CD1c-positive myeloid dendritic cell (primary cell): Measurements from ENCODE around the gene P2RY10.
"Not testable (repeated sequence)": the region's sequence is repeated elsewhere in the genome, so short reads cannot be mapped to it uniquely, and the experiment has no call there.

ENCODE experiments used
- DNase-seq: peaks from one replicate; pipeline ENCODE4 v3.0.0-alpha.2; 2016; ENCODE audit errors: extremely low spot score

The P2RY10 gene, protein sequence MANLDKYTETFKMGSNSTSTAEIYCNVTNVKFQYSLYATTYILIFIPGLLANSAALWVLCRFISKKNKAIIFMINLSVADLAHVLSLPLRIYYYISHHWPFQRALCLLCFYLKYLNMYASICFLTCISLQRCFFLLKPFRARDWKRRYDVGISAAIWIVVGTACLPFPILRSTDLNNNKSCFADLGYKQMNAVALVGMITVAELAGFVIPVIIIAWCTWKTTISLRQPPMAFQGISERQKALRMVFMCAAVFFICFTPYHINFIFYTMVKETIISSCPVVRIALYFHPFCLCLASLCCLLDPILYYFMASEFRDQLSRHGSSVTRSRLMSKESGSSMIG

DNA sequence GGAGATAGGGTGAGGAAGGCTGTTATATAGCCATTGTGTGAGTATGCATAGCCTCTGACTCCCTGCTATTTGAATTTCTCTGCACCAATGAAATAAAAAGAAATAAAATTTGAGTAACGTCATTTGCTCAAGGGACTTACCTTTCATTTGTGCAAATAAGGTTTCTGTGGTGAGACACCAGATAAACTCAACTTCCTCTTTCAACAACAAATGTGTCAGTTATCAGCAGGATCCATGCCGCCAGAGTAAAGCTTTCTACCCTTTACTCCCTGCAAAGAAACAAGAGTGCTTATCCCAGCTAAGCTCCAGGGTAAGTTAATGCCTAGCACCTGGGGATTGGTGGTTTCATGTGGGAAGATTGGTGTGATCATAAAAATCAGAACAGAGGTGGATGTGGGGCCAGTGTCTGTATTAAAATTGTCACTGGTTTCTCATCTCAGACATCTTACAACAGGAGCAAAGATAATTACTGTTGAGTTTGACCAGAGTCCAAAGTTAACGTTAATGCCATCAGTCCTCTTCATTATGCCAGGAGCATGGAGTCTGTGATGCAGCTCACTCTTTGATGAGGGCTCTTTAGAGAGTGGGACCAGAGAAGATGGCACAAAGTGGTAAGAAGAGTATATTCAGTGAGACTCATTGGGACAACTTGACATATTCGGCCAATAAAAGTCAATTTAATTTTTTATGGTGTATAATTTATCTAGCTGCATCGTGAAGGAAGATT lies at the start of gene P2RY10:
P2RY10 (plus strand) TSS at position 206 of the 727 bp plus-strand sequence. CDS start 15,130 bp downstream, outside the sequence.
- DNase-seq, result peak; percentile 53

DNA sequence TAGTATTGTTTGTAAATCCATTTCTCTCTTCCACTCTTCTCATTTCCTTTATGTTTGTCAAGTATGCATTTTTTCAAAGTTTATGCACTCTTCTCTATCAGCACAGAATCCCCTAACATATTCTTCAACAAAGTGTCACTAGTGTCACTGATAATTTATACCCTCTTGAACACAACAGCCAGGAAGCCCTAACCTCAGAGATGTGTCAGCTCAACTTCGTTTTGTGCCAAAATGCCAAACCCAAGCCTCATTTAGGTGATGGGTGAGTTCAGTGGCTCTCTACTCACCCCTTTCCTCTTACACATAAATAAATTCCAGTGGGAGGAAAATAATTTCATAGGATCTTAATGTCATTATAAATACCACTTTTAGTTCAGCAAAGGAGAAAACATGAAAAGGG lies 22.4 kb upstream of the P2RY10 start:
- no peak for DNase-seq

DNA sequence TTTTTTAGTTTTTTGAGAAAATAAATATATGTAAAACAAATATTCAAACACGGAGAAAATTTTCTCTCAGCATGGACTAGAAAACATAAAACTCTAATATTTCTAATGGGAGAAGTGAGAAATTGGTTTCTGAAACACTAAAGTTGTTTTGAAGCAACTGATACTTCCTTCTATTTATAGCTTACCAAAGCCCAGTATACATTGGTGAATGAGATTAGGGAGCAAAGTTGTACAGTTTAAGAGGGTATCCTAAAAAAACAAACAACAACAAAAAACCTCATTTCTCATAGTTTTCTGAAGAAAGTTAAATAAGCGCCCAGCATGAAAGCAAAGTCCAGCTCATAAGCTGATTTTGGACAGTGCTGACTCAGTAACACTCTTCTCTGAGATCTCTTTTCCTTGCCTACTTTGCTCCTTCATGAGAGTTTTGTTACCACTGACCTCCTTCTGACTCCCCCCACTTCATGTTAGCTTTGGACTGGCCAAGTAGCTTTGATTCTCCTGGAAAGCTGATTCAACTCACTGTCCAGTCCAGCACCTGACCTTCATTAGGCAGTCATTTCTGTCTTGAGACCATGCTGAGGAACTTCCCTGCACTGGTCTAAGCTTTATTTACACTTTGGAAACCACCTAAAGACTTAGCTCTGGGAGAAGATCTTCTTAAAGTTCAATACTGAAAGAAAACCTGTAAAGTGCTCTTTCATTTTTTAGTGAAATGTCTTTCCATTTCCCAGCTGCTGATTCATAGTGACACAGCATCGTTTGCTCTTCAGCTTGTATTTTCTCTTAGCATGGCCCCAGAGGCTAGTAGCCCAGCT lies 21.8 kb upstream of the P2RY10 start:
- DNase-seq, result no peak

DNA sequence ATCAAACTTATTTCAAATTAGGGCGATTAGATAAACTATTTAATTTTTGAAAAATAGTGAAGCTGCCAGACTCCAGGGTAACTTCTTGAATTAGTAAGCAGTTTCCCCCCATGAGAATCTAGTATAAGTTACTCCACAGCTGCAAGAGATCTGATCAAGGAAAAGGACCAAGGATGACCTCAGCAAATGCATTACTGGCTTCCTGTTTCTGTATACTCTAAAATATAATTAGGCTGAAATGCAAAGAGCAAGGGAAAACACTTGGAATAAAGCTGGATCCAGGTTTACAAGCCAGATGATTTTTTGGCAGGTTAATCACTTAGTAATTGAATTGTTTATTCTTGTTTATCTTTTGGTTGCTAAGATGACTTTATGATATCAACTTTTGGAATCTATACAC lies 13.4 kb upstream of the P2RY10 start:
- no peak for DNase-seq

DNA sequence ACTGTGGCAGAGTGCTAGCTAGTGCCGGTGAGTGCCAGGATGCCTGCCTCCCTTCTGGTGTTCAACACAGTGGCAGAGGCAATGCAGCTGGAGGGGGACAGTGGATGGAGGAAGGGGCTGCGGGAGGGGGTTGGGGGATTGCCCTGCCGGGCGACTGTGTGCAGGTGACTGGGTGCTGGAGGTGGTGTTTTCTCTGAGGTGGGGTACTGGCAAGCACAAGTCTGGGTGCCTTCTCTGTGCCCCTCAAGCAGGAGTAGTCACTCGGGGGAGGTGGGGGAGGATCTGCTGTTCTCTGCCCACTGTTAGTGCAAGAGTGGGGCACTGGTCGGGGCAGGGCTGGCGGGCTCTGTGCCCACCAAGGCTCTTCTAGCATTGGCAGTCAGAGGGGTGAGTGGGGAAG lies 10.3 kb upstream of the P2RY10 start:
- no peak for DNase-seq

DNA sequence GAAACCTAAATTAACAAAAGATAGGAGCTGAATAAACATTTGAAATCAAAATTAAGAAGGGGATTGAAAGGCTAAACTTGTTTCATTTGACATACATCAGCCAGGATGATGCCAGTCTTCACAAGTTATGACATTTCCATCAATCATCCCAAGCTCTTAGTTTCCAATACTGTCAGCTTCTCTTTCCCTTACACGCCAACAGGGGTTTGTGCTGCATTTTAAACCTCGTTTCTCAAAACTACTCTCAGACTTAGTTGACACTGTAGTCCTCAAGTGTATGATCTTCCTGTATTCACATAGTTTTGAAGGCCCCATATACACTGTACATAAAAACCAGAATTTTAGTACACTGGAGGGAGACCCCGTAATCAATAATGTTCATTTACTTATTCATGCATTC lies 840 bp upstream of the P2RY10 start:
- no peak for DNase-seq

DNA sequence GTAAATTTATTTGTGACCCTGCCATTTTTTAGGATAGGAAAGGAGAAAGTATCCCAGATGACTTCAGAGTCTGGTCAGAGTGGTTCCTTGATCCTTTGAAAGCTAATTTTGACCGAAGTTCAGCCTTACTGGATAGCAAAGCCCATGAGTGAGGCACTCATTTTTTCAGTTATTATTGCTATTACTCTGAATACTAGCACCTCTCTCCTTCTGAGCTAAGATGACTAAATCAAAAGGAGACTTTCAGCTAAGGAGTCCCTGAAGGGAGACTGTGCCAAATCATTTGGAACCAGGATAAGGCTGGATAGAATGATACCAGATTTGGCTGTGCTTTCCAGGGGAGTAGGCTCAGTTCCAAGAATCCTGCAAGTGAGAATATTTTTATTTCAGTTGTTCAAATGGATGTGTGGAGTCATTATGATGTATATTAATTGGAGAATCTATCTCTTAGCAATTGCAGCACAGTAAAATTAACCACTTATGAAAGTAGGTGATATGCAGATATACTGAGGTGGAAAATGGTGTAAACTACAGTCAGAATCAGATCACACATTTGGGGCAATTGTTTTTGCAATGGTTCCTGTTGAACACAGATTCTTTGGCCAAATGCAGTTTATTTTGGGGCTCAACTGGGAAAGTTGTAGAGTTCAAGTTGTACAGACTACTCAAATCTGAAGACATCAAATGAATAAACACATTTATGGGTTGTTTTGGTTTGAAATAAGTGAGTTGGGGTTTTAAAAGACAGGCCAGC lies 1.2 kb downstream of the P2RY10 start:
- DNase-seq, result no peak

DNA sequence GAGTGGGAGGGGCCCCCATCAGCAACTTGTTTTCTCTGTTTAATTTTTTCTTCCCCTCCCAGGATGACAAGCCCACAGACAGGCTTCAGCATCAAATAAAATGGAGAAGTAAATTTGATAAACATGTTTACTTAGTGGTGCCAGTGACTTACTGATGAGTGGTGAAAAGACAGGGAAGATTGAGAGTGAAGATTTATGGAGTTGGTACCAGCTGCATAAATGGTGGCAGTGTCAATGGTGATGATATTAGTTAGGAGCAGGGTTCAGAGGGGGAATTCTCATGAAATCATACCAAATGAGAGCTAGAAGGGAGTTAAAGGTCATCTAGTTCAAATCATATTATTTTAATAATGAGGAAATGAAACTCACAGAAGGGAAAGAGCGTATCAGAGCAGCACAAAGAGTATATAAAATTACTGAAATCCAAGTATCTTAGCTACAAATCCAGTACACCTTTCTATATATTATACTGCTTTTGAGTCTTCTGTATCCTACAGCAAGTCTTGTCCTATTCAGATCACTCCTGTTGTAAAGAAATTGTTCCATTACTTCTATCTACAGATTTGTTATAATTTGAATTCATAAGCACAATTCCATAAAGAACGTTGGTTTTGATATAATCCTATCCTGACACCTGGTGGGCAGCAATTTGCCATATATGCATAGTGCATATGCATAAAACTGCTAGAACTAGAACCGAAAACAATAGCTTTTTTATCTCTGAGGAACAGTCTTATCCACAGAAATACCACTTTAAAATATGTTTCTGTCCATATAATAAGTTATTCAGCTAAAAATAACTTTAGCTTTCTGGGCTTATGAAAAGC lies 5.0 kb downstream of the P2RY10 start:
- DNase-seq, result no peak

DNA sequence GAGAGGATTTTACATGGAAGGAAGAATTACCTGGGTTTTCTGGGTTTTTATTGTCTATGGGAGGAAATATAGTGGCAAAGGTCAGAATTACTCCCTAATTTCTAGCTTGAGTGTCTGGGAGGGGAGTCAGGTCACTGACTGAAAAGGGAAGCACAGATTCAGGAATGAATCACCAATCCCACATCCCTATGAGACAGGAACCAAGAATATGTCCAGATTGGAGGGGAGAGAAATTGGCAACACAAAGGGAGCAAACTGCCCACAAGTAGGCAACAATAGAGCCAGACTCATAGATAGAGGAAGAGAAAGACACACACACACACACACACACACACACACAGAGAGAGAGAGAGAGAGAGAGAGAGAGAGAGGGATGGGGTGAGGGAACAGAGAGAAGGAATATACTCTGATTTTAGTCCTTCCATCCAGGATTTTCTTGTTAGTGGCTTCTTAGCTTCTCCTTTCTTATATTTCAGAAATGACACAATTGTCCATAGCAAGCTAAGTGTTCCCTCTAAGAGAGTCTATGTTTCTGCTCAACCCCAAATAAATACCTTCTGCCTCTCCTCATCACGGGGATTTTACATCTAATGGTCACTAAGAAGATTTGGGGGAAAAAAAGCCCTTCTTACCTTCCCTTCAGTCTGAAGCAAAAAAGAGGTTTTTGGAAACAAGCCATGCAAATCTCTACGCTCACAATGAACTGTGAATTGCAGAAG lies 12.0 kb downstream of the P2RY10 start:
- peak; percentile 61 for DNase-seq

DNA sequence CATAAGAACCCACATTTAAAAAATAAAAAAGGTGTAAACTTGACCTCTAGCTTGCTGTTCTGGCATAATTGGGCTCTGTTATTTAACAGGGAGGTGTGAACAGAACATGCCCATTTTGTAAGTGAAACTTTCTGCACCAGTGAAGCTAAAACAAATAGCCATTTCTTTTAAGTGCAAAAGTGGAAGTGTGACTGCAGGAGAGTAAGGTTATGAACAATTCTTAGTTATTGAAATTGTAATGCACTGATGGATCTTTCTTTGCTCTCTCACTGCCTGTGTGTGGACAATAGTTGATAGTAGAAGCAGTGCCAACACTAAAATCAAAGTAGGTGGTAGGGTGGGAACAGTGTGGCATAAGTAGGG lies 12.6 kb downstream of the P2RY10 start:
- DNase-seq, result no peak

DNA sequence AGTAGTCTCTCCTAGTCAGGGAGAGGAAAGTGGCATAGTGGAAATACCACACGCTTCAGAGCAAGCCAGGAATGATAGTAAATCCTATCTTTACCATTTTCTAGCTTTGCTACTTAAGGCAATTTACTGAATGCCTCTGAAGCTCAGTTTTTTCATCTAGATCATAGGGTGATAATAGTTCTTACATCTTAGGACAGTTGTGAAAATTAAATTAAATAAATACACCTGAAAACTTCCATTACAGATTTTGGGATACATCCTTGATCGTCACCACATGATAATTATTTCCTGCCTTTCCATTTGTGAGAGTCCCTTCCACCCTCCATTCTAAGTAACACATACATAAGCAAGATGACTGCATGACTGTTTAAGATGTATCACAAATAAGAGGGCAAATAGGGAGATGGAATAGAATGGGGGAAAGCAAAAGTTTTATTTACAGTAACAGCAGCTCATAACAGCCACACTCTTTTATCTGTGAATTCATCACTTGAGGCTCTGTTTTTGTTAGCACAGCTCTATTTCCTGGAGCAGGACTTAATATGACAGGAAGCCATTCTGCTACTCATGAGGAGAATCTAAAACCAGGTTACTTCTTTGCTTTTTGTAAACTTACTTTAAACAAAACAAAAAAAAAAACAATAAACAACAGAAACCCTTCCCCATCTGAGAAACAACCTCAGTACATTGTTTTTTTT lies 13.4 kb downstream of the P2RY10 start:
- no peak for DNase-seq

DNA sequence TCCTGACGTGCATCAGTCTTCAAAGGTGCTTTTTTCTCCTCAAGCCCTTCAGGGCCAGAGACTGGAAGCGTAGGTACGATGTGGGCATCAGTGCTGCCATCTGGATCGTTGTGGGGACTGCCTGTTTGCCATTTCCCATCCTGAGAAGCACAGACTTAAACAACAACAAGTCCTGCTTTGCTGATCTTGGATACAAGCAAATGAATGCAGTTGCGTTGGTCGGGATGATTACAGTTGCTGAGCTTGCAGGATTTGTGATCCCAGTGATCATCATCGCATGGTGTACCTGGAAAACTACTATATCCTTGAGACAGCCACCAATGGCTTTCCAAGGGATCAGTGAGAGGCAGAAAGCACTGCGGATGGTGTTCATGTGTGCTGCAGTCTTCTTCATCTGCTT lies 15.7 kb downstream of the P2RY10 start:
- no peak for DNase-seq

DNA sequence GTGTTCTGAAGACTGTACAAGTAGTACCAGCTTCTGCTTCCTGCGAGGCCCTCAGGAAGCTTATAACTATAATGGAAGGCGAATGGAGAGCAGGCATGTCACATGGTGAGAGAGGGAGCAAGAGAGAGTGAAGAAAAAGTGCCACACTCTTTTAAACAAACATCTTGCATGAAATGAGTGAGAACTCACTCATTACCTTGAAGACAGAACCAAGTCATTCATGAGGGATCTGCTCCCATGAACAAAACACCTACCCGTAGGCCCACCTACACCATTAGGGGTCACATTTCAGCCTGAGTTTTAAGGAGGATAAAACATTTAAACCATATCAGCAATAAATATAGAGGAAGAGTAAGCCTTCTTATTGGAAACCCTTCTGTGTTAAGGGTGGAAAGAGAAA lies 19.4 kb downstream of the P2RY10 start:
- DNase-seq, result no peak

DNA sequence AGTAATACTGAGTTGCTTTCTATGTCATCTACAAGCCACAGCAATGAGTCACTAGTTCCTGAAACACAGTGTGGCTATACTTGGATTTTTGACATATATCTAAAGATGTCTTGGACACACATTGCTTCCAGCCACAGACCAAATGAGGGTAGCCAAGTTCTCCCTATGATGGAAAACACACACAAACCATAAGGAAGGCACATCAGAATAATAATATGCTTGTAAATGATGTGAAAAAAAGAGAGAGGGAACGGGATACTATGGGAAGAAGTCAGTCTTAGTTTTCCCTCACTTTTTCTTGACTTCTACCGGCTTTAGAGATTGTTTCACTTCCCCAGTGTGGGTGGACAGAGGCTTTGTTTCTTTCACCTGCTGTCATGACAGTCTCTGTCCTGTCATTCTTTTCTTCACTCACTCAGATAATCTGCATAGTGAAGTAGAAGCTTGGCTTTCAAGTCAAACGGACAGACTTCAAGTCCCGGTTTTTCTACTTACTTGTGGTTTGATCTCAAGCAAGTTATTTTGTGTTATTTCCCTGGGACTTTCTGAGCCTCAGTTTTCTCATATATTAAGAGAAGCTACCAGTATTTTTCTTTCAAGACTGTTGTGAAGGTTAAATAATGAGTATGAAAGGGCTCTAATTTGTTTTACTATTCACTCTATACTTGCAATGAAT lies 34.7 kb downstream of the P2RY10 start:
- peak; percentile 30 for DNase-seq

DNA sequence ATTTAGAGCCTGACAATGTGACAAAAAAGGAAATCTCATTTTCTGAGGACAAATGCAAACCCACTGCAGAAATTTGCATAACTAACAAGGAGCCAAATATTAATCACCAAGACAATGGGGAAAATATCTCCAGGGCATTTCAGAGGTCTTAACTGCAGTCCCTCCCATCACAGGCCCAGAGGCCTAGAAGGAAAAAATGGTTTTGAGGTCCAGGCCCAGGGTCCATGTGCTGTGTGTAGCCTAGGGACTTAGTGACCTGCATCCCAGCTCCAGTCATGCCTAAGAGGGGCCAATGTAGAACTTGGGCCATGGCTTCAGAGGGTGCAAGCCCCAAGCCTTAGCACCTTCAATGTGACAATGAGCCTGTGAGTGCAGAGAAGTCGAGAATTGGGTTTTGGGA lies 44.2 kb downstream of the P2RY10 start:
- DNase-seq, result no peak

DNA sequence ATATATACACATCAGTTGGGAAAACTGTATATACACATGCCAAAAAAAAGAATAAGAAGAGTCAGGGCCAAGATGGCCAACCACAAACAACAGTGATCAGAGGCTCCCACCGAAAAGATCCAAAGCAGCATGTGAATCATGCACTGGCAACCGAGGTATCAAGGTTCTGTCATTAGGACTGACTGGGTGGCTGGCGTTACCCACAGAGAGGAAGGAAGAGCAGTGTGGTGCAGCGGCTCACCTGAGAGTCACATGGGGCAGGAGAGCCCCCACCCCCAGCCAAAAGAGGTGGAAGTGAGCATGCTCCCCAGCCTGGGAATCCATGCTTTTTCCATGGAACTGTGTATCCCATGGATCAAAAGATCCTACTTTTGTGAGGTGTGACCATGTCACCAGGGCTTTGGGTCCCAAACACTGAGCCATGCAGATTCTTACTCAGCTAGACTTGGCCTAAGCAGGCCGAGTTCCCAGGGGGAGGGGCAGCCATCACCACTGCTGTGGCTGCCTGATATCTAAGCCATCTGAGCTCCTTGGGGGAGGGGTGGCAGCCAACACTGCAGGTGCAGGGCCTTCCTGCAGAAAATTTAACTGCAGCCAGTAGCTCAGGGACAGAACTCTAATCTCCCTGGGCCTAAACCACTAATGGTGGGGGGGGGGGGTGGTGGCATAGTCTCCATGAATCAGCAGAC lies 52.8 kb downstream of the P2RY10 start:
- DNase-seq, result no peak

DNA sequence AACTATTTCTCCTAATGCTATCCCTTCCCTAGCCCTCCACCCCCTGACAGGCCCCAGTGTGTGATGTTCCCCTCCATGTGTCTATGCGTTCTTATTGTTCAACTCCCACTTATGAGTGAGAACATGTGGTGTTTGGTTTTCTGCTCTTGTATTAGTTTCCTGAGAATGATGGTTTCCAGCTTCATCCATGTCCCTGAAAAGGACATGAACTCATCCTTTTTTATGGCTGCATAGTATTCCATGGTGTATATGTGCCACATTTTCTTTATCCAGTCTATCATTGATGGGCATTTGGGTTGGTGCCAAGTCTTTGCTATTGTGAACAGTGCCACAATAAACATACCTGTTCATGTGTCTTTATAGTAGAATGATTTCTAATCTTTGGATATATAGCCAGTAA lies 62.3 kb downstream of the P2RY10 start:
- not testable (repeated sequence) for DNase-seq
